Muscle layer of duodenum (tissue), 2 donors: ENCODE data around the gene SCAF4.
A peak's percentile ranks its signal among the peaks of the same experiment; 100 is the strongest.

Source experiments
- H3K27ac ChIP-seq: one replicate; pipeline ENCODE4 v1.7.0; 2013; ENCODE audit warnings: mild to moderate bottlenecking, low read length
- H3K27me3 ChIP-seq: one replicate; pipeline ENCODE4 v1.7.0; 2013; ENCODE audit warnings: low read depth, mild to moderate bottlenecking, control low read depth, low read length
- H3K36me3 ChIP-seq, 2 donors: one replicate each; pipeline ENCODE4 v1.7.0; 2013; ENCODE audit warnings: low read length in 2 of 2, control low read depth in 1 of 2, mild to moderate bottlenecking in 1 of 2; ENCODE audit not compliant: insufficient read depth in 2 of 2, control insufficient read depth in 1 of 2
- H3K4me1 ChIP-seq, 2 donors: one replicate each; pipeline ENCODE4 v1.7.0; 2013; ENCODE audit warnings: low read length in 2 of 2, mild to moderate bottlenecking in 2 of 2, control low read depth in 1 of 2, moderate library complexity in 1 of 2; ENCODE audit not compliant: insufficient read depth in 2 of 2, control insufficient read depth in 1 of 2
- H3K4me3 ChIP-seq, 2 donors: one replicate each; pipeline ENCODE4 v1.7.0; 2013; ENCODE audit warnings: low read length in 2 of 2, low read depth in 1 of 2, mild to moderate bottlenecking in 1 of 2
- H3K9me3 ChIP-seq, 2 donors: one replicate each; pipeline ENCODE4 v1.7.0; 2013; ENCODE audit warnings: low read length in 2 of 2, control low read depth in 1 of 2, mild to moderate bottlenecking in 1 of 2; ENCODE audit not compliant: control insufficient read depth in 1 of 2
- donor health status: healthy.

Gene SCAF4

DNA sequence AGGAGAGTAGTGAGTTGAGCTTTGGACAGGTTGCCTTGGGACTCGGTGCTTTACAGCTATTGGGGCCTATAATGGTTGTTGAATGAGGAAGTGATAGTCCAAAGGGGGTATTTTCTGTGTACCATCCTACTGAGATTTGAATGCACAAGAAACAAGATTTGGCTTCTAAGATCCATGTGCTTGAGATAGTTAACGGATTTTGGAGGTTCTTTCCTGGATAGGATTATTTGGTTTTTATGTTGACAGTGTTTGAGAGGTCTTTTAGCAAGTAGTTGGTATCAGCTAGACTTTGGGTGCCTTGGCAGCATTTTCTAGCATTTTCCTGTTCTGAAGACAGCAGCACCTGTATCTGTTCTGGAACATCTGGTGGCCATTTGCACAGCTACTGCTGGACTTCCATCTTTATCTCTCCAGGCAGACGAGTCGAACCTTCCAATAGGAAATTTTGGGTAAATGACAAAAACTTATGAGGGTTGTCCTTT lies 3.6 kb upstream of the SCAF4 start:
- H3K9me3 ChIP-seq, result no peaks in the 10 kb centered on the region
- H3K4me3 ChIP-seq, result no peak overlapping the region
- H3K27ac ChIP-seq, result no peak overlapping the region

DNA sequence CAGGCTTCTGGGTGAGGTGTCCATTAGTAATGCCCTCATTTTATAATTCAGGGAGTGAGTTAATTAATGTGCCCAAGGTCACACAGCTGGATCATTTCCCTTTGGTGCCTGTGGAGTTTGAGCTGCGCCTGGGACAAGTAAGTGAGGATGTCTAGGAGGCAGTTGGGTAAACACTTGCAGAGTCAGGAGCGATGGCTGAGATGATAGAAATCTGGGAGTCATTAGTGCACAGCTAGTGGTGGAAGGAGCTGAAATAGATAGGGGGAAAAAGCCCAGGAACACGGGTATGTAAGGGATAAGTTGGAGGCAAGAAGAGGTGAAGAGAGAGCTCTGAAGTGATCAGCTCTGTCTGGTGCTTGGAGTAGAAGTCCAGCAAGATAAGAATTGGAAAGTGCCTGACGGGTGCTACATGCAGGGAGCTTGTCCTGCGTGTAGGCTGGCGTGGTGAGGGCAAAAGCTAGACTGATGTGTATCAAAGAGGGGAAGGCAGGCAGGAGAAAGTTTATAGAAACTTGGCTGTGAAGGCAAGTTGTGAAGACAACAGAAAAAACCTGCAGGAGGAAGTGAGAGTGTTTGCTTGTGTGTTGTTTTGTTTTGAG lies 1.7 kb upstream of the SCAF4 start:
- H3K27ac ChIP-seq, result no peak overlapping the region
- H3K4me1 ChIP-seq, result peaks cover 33 to 35% of the 10 kb centered on the region in 2 donors
- no peak overlapping the region for H3K4me3 ChIP-seq
- peaks cover 0 to 3% of the 10 kb centered on the region in 2 donors for H3K36me3 ChIP-seq
- no peaks in the 10 kb centered on the region for H3K9me3 ChIP-seq
- no peaks in the 10 kb centered on the region for H3K27me3 ChIP-seq

More for the DNA sequence above, 3.6 kb upstream of the SCAF4 start:
- H3K4me1 ChIP-seq, result peaks cover 14 to 16% of the 10 kb centered on the region in 2 donors
- no peaks in the 10 kb centered on the region for H3K27me3 ChIP-seq
- peaks cover 0 to 3% of the 10 kb centered on the region in 2 donors for H3K36me3 ChIP-seq

DNA sequence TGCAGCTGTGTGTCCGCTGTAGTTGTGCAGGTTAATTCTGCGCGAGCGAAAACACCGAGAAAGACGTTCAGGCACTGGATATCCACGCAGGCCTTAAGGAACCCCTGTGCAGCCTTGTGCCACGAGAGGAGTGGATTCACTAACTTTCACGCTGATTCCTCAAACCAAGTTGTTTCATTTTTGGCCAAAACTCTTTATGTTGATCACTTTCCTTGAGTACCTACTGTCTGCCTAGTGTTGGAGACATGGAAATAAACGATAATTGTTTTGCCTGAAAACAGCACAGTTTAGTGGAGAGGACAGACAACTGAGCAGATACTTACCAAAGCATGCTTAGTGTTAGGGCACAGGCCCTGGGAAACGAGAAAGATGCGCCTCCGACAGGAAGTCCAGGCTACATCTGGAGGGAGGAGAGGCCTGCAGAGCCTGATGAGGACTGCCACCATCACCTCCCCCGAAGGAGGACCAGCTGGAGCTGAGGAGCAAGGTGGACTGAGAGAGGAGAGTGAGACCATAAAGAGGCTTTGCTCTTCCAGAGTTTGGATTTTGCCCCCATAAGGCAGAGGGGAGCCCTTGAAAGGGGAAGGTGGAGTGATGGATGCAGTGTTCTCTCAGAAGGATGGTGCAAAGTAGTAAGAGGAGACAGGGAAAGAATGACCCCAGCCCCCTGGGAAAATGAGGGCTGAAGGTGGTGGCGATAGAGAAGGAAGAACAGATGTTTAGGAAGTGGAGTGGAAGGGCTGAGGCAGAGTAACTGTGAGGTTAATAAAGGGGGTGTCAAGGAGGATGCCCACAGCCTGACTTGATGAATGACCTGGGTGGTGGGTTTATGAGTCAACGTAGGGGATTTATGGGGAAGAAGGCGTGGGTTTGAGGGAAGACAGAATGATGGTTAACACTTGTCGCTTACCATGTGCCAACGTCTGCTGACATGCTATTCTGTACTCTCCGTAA lies 956 bp upstream of the SCAF4 start:
- H3K4me3 ChIP-seq, result peak overlapping the region; percentile 59 to 83
- no peaks in the 10 kb centered on the region for H3K27me3 ChIP-seq
- peaks cover 0 to 3% of the 10 kb centered on the region in 2 donors for H3K36me3 ChIP-seq
- no peaks in the 10 kb centered on the region for H3K9me3 ChIP-seq
- peaks cover 36 to 40% of the 10 kb centered on the region in 2 donors for H3K4me1 ChIP-seq
- peak overlapping the region; percentile 47 for H3K27ac ChIP-seq

DNA sequence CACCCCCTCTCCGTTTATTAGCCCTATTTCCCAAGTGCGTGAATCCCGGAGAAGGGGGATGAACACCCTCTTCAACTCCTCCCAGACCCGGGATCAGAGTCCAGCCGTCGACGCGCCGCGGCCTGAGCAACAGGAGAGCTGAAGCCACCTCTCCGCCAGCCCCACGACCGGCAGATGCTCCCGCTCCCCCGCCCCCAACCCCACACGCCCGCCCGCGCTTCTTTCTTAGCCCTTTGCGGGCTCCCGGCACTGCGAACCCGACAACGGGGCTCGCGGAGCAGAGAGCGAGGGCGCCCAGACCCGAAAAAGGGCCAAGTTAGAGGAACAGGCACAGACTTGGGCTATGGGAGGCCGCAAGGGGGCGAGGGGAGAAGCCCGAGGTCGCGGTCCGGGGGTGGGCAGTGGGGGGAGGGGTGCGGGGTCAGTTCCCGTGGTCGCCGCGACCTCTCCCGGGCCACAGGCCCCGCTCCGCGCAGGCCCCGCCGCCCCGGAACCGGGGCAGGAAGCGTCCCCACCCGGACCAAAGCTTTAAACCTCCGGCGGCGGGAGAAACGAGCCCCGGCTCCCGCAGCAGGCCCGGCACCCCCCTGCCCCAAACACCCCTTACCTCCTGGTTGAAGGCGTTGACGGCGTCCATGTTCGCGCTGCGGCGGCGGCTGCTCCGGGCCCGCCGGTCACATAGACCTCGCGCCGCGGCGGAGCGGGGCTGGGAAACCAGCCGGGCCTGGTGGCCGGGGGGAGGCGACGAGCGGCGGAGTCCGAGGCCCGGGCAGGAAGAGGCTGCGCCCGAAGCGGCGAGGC lies 662 bp downstream of the SCAF4 start:
- peaks cover 0 to 3% of the 10 kb centered on the region in 2 donors for H3K36me3 ChIP-seq
- H3K27ac ChIP-seq, result peak overlapping the region; percentile 32
- no peaks in the 10 kb centered on the region for H3K27me3 ChIP-seq
- peaks cover 36 to 51% of the 10 kb centered on the region in 2 donors for H3K4me1 ChIP-seq
- H3K4me3 ChIP-seq, result peak overlapping the region; percentile 82 to 94
- H3K9me3 ChIP-seq, result no peaks in the 10 kb centered on the region

DNA sequence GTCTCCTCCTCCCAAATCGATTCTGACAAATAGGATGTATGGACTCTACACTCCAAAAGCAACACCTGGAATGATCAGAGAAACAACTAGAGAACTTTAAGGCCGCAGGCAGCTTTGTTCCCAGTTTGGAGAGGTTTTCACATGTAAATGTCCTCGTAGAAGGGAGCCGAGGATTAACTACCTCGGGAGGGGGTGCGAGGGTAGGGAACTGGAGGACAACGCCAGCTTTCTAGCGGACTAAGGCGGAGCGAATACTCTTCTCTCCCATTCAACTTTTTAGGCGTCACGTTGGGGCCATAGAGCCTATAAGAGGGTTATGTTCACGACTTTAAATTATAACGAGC lies 1.2 kb downstream of the SCAF4 start:
- Histone ChIP-seq H3K27ac (peak overlapping the region; percentile 32), H3K4me1 (peaks cover 36 to 53% of the 10 kb centered on the region in 2 donors), H3K9me3 (no peaks in the 10 kb centered on the region), H3K27me3 (no peaks in the 10 kb centered on the region), H3K36me3 (peaks cover 0 to 3% of the 10 kb centered on the region in 2 donors), H3K4me3 (peak overlapping the region; percentile 82 to 94)

DNA sequence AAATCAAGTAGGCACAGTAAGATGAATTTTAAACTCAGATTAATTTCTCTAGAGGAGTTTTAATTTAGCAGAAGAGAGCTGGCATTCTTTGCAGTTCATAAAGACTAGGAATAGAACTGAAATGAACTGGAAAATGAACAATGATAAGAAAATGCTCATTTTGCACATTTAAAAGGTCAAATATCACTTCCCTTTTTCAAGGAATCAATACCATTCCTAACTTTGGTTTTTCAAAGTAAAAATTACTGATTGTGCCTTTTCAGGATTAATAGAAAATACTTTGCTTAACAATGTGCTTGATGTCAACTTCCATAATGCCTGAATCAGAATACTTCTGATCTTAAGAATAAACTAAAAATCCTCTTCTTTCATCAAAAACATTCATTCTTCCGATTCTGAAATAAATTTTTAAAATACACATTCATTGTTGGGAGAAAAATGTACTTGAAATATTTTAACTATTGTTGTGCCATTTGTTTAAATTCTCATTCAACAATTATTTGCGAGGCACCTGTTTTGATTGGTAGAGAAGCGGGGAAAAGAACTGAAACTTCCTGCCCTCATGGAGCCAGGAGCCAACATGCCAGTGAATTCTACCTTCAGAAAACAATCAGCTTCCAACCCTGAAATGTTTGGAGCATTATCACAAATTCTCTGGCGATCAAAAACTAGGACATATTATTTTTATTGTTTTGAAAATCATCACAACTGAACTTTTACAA lies 2.1 kb downstream of the SCAF4 start:
- H3K4me3 ChIP-seq, result peak overlapping the region; percentile 82 to 94
- H3K4me1 ChIP-seq, result peaks cover 36 to 57% of the 10 kb centered on the region in 2 donors

DNA sequence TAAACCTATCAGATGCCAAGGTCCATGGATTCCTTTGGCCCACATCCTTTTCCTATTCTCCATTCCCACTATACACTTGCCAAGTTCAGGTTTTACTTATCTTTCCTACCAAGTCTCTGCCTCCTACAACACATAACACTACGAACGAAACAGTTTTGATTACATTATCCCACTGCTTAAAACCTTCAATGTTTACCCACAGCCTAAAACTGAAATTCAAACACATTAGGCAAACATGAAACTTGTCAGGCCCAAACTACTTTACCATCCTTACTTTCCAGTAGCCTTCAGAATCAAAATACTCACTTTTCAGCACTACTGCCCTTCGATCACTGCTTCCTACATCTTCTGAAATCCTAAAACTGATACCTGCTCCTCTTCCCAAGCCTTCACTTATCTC lies 3.0 kb downstream of the SCAF4 start:
- Histone ChIP-seq H3K4me3 (peak overlapping the region in 1 of 2 donors; percentile 3), H3K9me3 (no peaks in the 10 kb centered on the region), H3K4me1 (peaks cover 36 to 57% of the 10 kb centered on the region in 2 donors), H3K36me3 (peaks cover 0 to 3% of the 10 kb centered on the region in 2 donors), H3K27me3 (no peaks in the 10 kb centered on the region), H3K27ac (no peak overlapping the region)

More for the DNA sequence above, 2.1 kb downstream of the SCAF4 start:
- H3K36me3 ChIP-seq, result peaks cover 0 to 3% of the 10 kb centered on the region in 2 donors
- no peak overlapping the region for H3K27ac ChIP-seq
- H3K9me3 ChIP-seq, result no peaks in the 10 kb centered on the region
- H3K27me3 ChIP-seq, result no peaks in the 10 kb centered on the region

DNA sequence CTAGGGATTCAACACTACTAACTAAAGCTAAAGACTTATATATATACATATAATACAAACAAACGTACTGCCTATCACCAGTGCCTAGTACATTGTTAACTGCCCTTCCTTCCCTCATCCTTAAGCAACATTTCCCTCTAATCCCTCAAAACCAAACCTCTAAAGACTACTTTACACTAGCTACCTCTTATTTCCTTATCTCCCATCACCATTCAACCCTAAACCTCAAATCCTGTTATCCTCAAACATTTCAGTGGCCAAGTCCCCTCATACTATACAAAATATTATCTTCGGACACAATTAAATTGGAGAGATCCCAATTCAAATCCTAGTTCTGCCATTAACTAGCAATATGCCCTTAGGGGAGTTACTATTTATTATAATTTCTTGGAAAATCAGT lies 3.7 kb downstream of the SCAF4 start:
- peaks cover 0 to 3% of the 10 kb centered on the region in 2 donors for H3K36me3 ChIP-seq
- no peaks in the 10 kb centered on the region for H3K27me3 ChIP-seq
- H3K27ac ChIP-seq, result no peak overlapping the region
- peaks cover 31 to 50% of the 10 kb centered on the region in 2 donors for H3K4me1 ChIP-seq
- H3K9me3 ChIP-seq, result no peaks in the 10 kb centered on the region
- H3K4me3 ChIP-seq, result no peak overlapping the region

DNA sequence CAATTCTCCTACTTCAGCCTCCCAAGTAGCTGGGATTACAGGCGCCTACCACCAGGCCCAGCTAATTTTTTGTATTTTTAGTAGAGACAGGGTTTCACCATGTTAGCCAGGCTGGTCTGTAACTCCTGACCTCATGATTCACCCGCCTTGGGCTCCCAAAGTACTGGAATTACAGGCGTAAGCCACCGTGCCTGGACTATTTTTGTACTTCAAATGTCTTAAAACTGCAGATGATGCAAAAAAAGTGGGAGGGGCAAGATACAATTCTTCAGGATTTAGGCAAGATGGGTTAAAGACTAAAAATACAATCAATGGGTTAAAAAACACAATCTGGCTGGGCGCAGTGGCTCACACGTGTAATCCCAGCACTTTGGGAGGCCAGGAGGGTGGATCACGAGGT lies 4.7 kb downstream of the SCAF4 start:
- Histone ChIP-seq H3K9me3 (no peaks in the 10 kb centered on the region), H3K27ac (no peak overlapping the region), H3K27me3 (no peaks in the 10 kb centered on the region), H3K4me3 (no peak overlapping the region), H3K36me3 (peaks cover 0 to 3% of the 10 kb centered on the region in 2 donors), H3K4me1 (peaks cover 23 to 42% of the 10 kb centered on the region in 2 donors)

DNA sequence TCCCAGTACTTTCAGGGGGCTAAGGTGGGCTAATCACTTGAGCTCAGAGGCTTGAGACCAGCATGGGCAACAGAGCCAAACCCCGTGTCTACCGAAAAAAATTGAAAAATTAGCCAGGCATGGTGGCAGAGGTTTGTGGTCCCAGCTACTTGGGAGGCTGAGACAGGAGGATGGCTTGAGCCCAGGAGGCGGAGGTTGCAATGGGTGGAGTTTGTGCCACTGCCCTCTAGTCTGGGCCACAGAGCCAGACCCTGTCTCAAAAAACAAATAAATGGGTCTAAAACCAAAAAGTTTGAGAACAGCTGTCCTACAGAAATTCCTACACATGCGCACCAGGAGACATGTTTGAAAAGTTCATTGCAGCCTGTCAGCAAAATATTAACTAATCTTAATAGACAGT lies 5.5 kb downstream of the SCAF4 start:
- Histone ChIP-seq H3K4me3 (no peak overlapping the region), H3K27me3 (no peaks in the 10 kb centered on the region), H3K27ac (no peak overlapping the region), H3K9me3 (no peaks in the 10 kb centered on the region), H3K4me1 (peaks cover 23 to 42% of the 10 kb centered on the region in 2 donors), H3K36me3 (no peaks in the 10 kb centered on the region)
